Retina (tissue), 1 donor: Measurements from ENCODE around the gene PRAMEF8.
"Not testable (repeated sequence)": the region's sequence is repeated elsewhere in the genome, so short reads cannot be mapped to it uniquely, and the experiment has no call there.

Experiments
- DNase-seq: peaks from one replicate; pipeline ENCODE4 v3.0.0-alpha.2; 2016

PRAMEF8 gene

GRCh38 chr1:13285037-13285436, at the start of gene PRAMEF8:
Gene PRAMEF8, minus strand, starts transcription at chr1:13285137. Its CDS starts 1,046 bp downstream, at chr1:13284091.
- not testable (repeated sequence) for DNase-seq

- not testable (repeated sequence) for DNase-seq
These were observed 30.3 kb upstream of the PRAMEF8 start, which contains the start of gene PRAMEF15 for GRCh38 chr1:13315281-13315680. Gene PRAMEF15, plus strand, starts transcription at chr1:13315581. Its CDS starts 2,827 bp downstream, at chr1:13318408.

GRCh38 chr1:13303239-13303638, 18.3 kb upstream of the PRAMEF8 start, which contains the start of gene PRAMEF33:
Gene PRAMEF33, plus strand, starts transcription at chr1:13303539. Its CDS starts 2,416 bp downstream, at chr1:13305955.
- not testable (repeated sequence) for DNase-seq

- not testable (repeated sequence) for DNase-seq
These were observed 17.3 kb upstream of the PRAMEF8 start for GRCh38 chr1:13302197-13302596.

GRCh38 chr1:13298699-13299098, 13.8 kb upstream of the PRAMEF8 start:
- not testable (repeated sequence) for DNase-seq

- DNase-seq = not testable (repeated sequence)
These were observed 12.4 kb upstream of the PRAMEF8 start for GRCh38 chr1:13297216-13297931.

- DNase-seq = not testable (repeated sequence)
These were observed 4.1 kb upstream of the PRAMEF8 start for GRCh38 chr1:13289030-13289429.

DNA sequence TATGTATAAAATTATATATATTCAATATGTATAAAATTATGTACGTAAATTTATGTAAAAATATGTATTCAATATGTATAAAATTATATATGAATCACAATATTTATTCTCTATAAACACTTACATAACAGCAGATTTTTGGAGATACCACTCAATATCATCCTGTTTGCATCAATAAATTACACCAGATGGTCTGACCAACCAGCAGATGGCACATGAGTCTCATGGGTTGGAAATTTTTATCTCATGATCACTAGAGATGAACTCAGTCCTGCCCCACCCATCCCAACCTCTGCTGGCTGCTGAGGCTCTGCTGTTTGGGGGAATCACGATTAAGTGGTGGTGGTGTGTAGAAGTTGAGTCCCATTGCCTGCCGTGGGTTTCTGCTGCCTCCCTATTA, 5.3 kb downstream of the PRAMEF8 start:
- DNase-seq = not testable (repeated sequence)

- DNase-seq = not testable (repeated sequence)
These were observed 7.9 kb downstream of the PRAMEF8 start for GRCh38 chr1:13277016-13277415.

DNA sequence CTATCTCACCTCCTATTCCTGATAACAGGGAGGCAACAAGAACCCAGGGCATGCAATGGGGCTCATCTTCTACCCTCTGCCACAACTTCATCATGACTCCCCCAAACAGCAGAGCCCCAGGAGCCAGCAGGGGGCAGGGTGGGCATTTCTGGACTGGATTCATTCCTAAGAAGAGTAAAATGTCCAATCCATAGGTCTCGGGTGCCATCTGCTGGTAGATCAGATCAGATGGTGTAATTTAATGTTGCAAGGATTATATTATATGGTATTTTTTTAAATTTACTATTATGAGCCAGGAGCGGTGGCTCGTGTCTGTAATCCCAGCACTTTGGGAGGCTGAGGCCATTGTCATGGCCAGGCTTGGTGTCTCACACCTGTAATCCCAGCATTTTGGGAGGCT, 19.8 kb downstream of the PRAMEF8 start:
- DNase-seq = not testable (repeated sequence)

GRCh38 chr1:13253898-13254297, 31.0 kb downstream of the PRAMEF8 start, which contains the start of gene PRAMEF5:
Gene PRAMEF5, plus strand, starts transcription at chr1:13254198. Its CDS starts 5,071 bp downstream, at chr1:13259269.
- not testable (repeated sequence) for DNase-seq

GRCh38 chr1:13247122-13247521, 37.8 kb downstream of the PRAMEF8 start:
- DNase-seq = not testable (repeated sequence)

GRCh38 chr1:13246554-13246871, 38.4 kb downstream of the PRAMEF8 start:
- not testable (repeated sequence) for DNase-seq

GRCh38 chr1:13245841-13246553, 38.9 kb downstream of the PRAMEF8 start:
- not testable (repeated sequence) for DNase-seq

GRCh38 chr1:13243536-13244263, 41.2 kb downstream of the PRAMEF8 start:
- not testable (repeated sequence) for DNase-seq

GRCh38 chr1:13239633-13240032, 45.3 kb downstream of the PRAMEF8 start:
- not testable (repeated sequence) for DNase-seq

GRCh38 chr1:13237572-13237971, 47.4 kb downstream of the PRAMEF8 start:
- DNase-seq = not testable (repeated sequence)

DNA sequence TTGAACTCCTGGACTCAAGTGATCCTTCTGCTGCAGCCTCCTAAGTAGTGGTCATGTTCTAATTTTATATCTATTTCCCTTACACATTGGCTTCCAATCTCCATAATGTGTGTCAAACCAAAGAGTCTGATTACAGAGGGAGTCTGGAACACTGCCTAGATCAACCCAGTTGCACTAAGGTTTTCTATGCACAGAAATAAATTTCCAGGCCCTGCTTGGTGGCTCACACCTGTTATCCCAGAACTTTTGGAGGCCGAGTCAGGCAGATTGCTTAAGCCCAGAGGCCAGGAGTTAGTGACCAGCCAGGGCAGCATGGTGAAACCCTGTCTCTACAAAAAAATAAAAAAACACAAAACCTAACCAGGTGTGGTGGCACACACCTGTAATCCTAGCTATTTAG, 50.9 kb downstream of the PRAMEF8 start:
- DNase-seq = not testable (repeated sequence)

DNA sequence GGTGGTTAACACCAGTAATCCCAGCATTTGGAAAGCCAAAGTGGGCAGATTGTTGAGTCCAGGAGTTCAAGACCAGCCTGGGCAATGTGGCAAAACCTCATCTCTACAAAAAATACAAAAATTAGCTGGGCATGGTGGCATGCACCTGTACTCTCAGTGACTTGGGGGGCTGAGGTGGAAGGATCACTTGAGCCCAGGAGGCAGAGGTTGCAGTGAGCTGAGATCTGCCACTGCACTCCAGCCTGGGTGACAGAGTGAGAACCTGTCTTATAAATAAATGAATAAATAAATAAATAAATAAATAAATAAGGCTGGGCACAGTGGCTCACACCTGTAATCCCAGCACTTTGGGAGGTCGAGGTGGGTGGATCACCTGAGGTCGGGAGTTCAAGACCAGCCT, 52.9 kb downstream of the PRAMEF8 start:
- DNase-seq = not testable (repeated sequence)
